Stimulated activated CD4-positive, alpha-beta T cell treated with anti-CD3 and anti-CD28 coated beads, TNF-alpha, amount 100 ng/mL, for 24 hours (primary cell): ENCODE data around the gene FMNL2.

Experiments used
- DNase-seq, 3 experiments: peaks; one replicate each; pipeline ENCODE4 v3.0.0-alpha.2; 2020; ENCODE audit warnings: low read depth in 3 of 3

FMNL2 gene

DNA sequence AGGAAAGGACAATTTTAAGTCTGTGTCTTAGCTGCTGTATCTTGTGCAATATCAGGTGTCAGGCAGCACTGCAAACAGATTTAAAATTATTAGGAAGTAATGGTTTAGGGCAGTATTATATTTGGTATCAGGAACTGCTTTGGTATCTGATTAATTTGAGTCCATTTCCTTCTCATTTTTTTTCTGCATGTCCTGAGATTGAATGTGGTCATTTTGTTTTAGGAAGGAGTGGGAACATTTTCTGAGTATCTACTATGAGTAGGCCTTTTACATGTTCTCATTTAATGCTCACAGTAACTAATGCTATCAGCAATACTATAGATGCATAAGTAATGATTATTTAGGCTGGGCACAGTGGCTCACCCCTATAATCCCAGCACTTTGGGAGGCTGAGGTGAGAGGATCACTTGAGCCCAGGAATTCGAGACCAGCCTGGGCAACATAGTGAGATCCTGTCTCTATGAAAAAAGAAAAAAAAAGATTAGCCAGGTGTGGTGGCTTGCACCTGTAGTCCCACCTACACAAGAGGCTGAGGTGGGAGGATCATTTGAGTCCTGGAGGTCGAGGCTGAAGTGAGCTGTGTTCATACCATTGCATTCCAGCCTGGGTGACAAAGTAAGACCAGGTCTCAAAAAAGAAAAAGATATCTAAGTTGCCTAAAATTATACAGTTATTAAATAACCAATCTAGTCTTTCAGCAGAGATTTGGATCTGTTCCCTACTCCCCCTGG, 4.7 kb downstream of the FMNL2 start:
- DNase-seq = no peak

DNA sequence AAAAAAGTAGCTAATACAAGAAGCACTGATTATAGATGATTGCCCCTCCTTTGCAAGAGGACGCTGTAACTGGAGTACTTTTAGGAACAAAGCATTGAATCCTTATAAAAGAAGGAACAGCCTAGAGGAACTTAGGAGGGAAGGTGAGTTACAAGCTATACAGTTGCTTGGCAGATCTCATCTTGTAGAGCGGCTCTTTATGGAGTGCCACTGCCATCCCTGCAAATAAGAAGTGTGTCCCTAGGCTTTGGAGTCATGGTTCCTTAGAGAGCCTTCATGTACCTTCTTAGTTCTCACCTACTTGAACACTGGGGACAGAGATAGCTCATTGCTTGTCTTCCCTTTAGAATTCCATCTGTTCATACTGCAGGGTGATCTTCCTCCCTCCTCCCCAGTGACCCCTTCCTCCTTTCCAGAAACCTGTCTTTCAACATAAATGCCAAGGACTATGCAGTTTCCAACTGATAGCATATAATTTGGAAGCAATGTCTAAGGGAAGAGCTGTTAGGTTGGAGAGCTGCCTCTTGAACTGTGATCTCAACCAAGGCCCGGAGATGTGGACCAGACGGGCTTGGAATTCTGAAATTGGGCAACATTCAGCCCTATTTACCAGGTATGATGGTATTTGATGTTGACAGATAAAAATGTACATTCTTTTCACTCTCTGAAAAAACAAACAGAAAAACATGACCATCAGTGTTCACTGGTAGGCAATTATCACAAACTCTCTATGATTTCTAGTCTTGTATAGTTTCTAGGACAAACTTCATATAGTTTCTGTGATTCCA, 7.5 kb downstream of the FMNL2 start:
- DNase-seq = no peak

DNA sequence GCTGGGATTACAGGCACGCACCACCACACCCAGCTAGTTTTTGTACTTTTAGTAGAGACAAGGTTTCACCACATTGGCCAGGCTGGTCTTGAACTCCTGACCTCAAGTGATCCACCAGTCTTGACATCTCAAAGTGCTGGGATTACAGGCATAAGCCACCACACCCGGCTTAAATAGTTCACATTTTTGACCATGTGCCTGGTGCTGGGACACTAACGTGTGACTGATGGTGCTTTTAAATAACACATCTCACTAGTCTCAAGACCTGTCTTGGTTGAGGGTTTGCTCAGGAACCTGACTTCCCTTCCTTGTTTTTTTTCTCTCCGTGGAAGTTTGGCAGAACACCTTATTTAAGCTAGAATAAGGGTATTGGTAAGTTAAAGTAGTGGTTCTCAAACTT, 8.5 kb downstream of the FMNL2 start:
- DNase-seq = no peak

DNA sequence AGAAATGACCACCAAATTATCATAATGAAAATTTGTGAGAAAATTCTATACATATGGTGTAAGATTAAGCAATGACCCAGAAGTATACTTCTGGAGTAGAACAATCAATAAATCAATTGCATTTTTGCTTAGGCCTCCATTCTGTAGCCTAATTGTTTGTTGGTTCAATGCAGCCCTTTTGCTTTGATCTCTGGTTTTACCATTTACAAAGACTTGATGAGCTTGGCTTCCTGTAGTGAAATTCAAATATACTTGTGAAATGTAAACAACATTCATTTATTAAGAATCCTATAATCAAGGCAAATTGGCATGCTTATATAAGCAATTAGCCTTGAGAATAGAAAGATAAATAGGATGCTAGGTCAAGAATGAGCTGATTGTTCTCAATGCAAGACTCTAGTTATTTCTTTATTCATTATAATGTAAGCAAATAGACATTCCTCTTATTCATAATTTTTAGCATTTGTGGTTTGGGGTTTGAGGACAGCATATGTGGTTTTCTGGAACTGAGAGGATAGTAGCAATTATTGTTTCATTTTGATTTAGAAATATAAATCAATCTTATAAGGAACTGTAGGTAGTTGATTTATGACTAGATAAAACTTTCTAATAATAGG, 9.7 kb downstream of the FMNL2 start:
- no peak for DNase-seq

DNA sequence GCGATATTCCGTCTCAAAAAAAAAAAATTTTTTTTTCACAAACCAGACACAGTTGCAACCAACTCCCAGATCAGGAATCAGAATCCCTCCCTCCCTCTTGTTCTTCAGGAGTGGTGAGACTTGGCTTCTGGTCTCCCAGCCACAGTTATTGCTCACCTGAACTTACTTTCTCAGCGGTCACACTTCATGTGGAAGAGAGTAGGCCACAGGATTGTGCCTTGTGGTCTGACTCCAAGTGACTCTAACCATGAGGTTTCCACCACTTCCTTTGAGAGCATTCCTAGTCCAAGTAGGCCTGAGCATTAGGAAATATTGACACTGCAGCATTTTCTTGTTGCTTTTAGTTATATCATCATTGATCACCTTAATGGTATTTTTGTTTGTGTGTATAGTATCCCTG, 12.1 kb downstream of the FMNL2 start:
- no peak for DNase-seq

DNA sequence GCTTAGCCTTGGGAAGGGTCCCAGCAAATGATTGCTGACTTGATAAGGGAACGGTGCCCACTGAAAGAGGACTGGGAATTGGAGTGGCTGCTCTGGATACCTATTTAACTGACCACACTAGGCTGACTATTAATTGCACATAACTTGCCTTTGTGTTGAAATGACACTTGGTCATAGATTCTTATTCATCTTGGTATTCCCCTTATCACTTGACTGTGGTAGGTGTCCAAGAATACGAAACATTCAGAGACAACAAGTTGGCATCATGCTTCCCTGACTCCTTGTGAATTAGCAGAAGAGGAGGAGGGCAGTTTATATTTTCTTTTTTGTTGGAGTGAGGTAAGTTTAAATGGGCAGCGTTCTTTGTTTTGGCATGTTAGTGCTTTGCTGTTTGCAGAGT, 13.4 kb downstream of the FMNL2 start:
- no peak for DNase-seq

DNA sequence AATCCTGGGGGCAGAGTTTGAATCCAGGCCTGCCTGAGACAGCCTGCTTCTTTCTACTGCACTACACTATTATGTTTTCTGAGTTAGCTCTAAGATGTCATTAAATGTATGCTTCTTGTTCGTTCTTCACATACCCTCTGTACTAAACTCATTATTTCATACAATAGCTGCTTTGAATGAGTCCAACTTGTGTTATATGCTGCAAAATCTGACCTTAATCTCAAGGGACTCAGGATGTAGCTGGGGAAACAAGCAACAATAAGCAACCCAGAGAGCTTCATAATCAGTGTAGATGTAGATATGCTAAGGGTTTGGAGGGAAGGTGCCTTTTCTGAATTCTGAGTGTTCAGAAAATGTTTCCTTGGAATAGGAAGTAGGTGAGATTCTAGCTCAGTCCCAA, 14.4 kb downstream of the FMNL2 start:
- no peak for DNase-seq

DNA sequence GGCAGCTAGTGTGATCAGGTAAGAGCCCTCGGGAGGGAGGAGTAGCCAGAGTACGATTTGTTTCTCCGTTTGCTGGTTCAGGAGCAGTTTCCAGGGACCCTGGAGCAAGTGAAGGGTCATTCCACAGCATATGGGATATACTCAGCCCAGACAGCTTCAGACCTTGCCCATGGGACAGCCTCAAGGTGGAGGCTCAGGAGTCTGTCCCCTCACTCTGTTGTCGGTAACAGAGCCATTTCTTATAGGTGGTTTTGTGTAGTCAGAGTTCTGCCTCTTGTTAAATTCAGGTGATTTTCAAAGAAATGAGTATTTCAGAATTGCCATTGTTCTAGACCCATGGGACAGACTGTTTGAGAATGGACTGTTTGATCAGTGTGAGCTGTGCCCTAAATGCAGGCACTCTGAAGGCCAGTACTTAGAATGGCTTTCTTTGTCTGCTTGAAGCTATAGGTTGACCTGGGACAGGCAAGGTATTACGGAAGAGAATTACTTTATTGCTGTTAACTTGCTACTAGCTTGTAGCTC, 15.2 kb downstream of the FMNL2 start:
- DNase-seq = no peak

DNA sequence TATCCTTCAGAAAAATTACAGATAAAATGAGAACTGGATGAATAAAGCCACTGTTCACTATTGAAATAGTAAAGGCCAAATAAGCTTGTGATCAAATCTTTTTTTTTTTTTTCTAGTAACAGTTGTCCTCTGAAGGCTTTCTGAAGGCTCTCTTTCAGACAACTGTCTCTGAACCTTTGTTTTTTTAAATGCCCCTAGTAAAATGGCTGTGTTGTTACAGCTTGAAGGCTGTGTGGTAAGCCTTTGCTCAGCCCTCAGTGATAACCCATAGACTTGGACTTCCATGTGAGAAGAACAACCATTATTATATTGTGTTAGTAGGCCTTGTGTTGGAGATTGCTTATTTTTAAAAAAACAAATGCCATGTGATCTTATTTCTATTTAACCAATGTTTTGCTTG, 17.6 kb downstream of the FMNL2 start:
- no peak for DNase-seq

DNA sequence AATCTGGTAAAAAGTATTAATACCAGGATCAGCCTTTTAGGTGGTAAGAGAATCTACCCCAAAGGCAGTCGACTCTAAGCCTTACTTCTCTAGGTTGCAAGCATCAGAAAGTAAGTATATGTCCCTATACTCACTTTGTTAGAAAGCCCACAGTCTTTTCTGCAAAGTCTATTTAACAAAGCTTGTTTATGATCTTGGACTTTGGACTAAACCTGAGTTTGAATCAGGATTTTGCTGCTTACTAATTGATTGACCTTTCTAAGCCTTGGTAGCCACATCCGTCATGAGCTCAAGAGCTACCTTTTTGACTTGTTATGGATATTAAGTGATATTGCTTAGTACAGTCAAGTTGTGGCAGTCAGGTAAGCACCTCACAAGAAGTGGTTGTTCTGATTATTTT, 18.4 kb downstream of the FMNL2 start:
- DNase-seq = no peak

DNA sequence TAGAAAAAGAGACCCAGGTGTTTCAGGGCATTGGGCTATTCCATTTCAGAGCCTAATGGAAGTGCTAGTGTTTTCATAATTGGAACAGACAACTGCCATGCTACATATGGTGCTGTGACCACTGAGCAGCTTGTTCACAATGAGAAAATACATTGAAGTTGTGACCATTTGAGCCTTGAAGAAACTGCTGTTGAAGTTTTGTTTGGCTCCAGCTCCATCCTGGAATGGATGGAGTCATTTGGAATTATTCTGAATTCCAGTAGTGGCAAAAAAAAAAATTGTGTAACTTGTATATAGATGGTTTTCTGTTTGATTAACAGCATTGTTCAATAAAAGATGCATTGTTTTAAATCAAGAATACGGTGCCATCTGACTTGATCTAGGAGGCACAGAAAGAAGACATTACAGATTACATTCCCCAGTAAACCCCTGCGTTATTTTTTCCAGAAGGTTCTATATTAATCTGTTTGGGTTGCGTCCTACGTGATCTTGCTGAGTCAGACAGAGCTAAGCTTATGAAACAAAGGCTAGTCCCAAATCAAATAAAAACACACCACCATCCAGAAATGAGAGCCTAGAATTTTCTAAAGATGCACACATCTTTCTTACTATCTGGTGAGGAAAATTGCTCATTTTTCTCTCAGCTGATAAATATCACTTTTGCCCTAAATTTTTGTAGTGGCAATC, 19.2 kb downstream of the FMNL2 start:
- no peak for DNase-seq

DNA sequence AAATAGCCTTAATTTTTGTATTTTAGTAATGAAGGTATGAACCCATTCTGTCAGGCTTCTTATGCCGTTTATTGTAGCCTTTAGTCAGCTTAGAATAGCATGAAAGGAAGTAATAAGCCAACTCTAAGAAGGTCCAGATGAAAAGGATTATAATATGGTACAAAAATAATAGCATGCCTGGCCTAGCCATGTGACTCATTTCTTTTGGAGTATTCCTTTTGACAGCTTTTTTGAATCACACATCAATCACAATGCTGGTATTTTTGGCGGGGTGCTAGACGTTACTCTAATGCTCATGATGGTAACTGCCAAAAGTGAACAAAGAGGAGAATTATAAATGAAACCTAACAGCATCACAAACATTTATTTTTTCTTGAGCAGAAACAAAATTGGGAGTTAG, 19.9 kb downstream of the FMNL2 start:
- no peak for DNase-seq

DNA sequence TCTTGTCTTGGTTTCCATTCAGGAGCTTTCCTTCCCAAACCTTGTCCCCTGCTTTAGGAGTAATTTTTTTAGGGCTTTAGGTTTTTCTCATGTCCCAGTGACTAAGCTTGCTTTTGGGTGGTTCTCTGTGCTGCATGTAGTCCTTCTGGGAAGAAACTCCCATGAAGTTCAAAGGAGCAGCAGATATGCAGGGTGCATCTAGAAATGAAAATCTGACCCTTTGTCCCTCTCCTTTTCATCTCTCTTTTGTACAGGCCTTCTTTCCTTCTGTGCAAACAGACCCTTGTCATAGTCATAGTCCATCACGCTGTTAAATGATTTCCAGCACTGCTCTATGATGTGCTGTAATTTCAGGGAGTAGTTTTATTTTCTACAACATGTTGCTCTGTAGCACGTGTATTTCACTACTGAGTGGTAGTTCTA, 20.4 kb downstream of the FMNL2 start:
- DNase-seq = no peak

DNA sequence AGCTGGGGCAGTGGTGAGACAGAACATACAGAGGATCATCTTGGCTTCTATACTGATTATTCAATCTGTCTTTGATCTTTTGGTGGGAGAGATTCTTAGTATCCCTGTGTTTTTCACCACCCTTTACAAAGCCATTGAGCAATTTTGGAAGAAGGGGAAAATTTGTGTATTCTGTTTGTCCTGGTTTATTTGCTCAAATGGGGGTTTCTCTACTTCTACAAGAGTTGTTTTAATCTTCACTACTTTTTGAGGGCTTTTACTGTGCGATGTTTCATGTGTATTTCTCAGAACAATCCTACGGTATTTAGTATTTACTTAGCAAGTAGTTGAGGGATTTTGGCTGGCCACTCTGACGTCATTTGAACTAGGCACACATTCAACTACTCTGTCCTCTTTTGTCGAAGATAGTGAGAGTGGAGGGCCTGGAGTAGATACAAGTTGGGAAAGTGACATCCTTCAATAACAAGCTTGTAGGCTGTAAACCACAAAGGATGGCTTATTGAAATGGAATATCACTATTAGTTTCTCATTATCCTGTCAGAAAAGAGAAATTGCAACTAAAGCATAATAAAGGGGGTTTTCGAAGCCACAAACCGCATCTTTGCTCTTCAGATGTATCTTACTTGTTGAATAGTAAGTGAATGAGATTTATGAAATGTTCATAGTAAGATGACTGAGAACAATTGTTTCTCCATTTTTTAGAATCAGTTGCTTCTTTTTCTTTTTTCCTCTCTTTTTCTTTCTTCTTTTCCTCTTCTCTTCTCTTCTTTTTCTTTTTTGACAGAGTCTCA, 24.8 kb downstream of the FMNL2 start:
- DNase-seq = no peak

DNA sequence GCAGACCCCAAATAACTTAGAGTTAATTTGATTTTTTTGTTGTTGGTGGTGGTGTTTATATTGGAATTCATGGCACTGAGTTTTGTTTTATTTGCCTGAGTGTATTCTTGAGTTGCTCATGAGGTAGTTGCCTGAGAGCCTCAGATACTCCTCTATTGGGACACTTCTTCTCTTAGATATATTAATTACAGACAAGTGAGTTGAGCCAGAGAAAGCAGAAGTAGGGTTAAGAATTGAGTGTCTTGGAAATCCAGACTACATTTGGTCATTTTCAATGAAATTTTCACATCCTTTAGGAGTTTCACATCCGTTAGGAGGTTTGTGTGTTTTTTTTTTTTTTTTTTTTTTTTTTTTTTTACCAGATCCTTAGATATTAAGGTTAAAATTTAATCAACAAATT, 29.0 kb downstream of the FMNL2 start:
- DNase-seq = no peak

DNA sequence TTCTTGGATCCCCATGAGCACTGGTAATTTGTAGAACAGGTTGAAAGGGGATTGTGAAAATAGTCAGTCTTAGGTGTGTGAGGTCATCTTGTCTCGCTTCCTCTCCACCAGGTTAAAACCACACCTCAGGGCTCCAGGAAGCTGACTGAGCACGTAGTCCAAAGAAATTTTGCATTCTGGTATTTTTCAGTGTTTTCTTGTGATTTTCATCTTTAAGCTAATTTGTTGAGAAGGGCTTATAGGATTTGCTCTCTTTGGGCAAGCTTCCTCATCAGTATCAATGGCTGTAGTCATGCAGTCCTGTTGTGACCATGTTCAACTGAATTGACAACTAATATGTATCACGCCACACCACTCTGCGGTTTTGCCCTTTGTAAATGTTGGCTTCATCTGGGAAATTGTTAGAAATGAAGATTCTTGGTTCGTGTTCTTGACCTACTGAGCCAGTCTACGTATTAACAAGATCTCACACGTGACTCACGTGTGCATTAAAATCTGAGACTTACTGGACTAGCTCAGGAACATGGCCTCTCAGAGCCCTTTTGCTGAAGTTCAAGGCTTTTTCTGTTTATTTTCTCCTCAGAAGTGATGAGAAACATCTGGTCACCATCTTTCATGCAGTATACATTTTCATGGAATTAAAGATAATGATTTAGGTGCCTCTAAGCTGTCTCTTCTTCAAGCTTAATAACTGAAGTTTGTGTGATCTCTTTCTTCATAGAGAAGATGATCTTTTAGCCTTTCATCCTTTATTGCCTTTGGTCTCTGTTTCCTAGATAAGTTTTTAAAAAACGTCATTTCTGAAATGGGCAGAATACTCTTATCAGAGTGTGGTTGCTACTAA, 32.8 kb downstream of the FMNL2 start:
- DNase-seq = no peak

DNA sequence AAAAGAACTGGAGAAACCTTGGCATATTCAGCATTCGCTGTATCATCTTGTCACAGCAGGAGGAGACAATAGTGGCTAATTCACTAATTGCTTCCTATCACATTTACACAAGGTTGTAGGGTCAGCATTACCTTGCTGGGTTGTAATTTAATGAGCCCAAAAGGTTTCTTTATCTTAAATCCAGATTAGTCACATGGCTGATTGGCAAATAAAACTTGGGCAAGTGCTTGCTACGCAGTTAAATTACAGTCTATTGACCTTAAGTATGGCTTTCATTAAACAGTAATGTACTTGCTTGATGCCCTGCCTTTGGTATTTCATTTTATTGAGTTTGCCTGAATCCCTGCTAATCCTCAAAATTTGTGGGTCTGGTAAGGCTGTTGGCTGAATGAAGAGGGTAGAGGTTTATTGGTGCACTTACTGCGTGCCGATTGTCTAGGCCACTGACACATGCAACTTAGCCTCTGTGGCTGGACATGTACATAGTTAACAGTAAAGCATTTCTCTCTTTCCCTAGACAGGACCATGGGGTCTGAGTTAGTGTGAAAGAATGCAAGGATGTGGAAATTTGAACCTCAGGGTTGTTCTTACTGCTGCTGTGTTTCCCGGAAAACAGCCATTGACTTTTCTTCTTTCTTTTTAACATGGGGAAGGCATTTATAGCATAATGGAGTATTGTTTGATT, 34.3 kb downstream of the FMNL2 start:
- DNase-seq = no peak

DNA sequence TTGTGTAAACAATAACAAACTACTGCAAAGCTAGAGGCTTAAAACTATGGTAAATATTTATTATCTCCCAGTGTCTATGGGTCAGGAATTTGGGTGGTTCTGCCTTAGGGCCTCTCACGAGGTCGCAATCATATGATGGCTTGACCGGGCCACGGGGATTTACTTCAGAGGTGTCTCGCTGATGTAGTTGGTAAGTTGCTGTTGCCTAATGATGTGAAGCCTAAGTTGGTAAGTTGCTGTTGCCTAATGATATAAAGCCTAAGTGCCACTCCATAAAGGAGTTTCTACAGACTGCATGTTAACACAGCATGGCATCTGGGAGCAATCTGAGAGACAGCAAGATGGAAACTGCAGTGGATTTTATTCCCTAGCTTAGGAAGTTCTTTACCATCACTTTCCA, 35.8 kb downstream of the FMNL2 start:
- no peak for DNase-seq

DNA sequence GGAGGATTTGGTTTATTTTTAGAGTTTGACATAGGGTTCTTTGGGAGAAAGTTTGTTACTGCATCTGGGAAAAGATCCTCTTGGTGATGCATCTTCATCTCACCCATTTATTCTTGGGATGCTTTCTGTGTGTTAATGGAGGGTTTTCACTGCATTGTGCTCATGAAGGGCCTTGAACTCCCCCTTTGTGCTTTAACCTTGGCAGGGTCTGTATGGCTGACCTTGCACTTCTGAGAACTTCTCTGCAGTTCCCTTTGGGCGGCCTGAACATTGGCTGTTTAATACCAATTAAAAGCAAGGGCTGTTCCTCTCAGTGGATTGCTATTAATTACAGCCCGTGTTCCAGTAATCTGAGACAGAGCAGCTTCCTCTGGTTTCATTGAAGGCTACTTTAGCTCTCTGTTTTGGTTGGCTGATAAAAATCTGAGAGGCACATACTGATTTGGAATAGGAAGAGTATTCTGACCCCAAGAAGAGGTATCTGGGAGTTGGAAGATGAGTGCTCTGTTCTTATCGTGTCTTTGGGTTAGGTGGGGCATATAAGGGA, 37.5 kb downstream of the FMNL2 start:
- DNase-seq = no peak

DNA sequence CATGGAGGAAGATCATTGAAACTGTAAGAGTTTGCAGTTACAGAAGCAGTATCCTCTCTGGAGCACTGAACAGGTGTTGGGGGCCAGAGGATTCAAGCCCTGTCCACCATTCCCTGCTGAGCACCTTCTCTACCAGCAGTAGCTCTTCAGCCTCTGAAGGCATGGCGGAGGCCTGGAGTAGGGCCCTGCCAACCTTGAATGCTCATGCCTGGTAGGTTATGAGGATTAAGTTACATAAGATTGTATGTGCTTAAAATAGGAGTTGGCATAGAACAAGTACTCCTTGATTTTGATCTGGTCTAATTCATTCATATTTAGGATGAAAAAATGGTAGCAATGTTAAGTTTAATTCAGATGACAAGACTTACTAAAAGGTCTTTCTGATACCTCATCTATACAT, 40.2 kb downstream of the FMNL2 start:
- DNase-seq = no peak
